ENCODE results near the gene CCDC6.

CCDC6 gene

GRCh38 chr10:59832506-59832905 lies 73.8 kb downstream of the CCDC6 start:
- peaks cover 33% of the 10 kb centered on the region for H3K4me1 Mint-ChIP-seq (ENCODE audit: low read depth)
- peaks cover 11% of the 10 kb centered on the region for H3K36me3 Mint-ChIP-seq
- H3K4me3 Mint-ChIP-seq: no peak overlapping the region
- no peaks in the 10 kb centered on the region for H3K9me3 Mint-ChIP-seq (ENCODE audit: low read depth)
- H3K27ac Mint-ChIP-seq: no peak overlapping the region
- no peaks in the 10 kb centered on the region for H3K27me3 Mint-ChIP-seq

GRCh38 chr10:59831658-59832503 lies 74.5 kb downstream of the CCDC6 start:
- Mint-ChIP-seq H3K9me3 (ENCODE audit: low read depth) (no peaks in the 10 kb centered on the region), H3K27me3 (no peaks in the 10 kb centered on the region), H3K27ac (no peak overlapping the region), H3K4me3 (no peak overlapping the region), H3K36me3 (peaks cover 11% of the 10 kb centered on the region), H3K4me1 (ENCODE audit: low read depth) (peaks cover 31% of the 10 kb centered on the region)

GRCh38 chr10:59830601-59831259 lies 75.6 kb downstream of the CCDC6 start:
- no peak overlapping the region for H3K4me3 Mint-ChIP-seq
- H3K9me3 Mint-ChIP-seq (ENCODE audit: low read depth): no peaks in the 10 kb centered on the region
- peaks cover 35% of the 10 kb centered on the region for H3K4me1 Mint-ChIP-seq (ENCODE audit: low read depth)
- H3K27ac Mint-ChIP-seq: no peak overlapping the region
- peaks cover 11% of the 10 kb centered on the region for H3K36me3 Mint-ChIP-seq
- H3K27me3 Mint-ChIP-seq: no peaks in the 10 kb centered on the region

- Mint-ChIP-seq H3K4me1 (ENCODE audit: low read depth) (peaks cover 29% of the 10 kb centered on the region), H3K4me3 (no peak overlapping the region), H3K27ac (no peak overlapping the region), H3K9me3 (ENCODE audit: low read depth) (peaks cover 4% of the 10 kb centered on the region), H3K36me3 (peaks cover 18% of the 10 kb centered on the region), H3K27me3 (no peaks in the 10 kb centered on the region)
Measured at GRCh38 chr10:59829601-59830000, 76.8 kb downstream of the CCDC6 start.

- Mint-ChIP-seq H3K27me3 (no peaks in the 10 kb centered on the region), H3K4me3 (no peak overlapping the region), H3K27ac (no peak overlapping the region), H3K36me3 (peaks cover 21% of the 10 kb centered on the region), H3K9me3 (ENCODE audit: low read depth) (peaks cover 4% of the 10 kb centered on the region), H3K4me1 (ENCODE audit: low read depth) (peaks cover 32% of the 10 kb centered on the region)
Measured at GRCh38 chr10:59829024-59829423, 77.3 kb downstream of the CCDC6 start.

GRCh38 chr10:59825932-59826331 lies 80.4 kb downstream of the CCDC6 start:
- H3K36me3 Mint-ChIP-seq: peaks cover 17% of the 10 kb centered on the region
- H3K27me3 Mint-ChIP-seq: no peaks in the 10 kb centered on the region
- H3K4me1 Mint-ChIP-seq (ENCODE audit: low read depth): peaks cover 35% of the 10 kb centered on the region
- peaks cover 4% of the 10 kb centered on the region for H3K9me3 Mint-ChIP-seq (ENCODE audit: low read depth)
- no peak overlapping the region for H3K4me3 Mint-ChIP-seq
- H3K27ac Mint-ChIP-seq: no peak overlapping the region

GRCh38 chr10:59823751-59824150 lies 82.6 kb downstream of the CCDC6 start:
- peaks cover 47% of the 10 kb centered on the region for H3K4me1 Mint-ChIP-seq (ENCODE audit: low read depth)
- H3K27ac Mint-ChIP-seq: no peak overlapping the region
- no peaks in the 10 kb centered on the region for H3K27me3 Mint-ChIP-seq
- H3K4me3 Mint-ChIP-seq: no peak overlapping the region
- H3K36me3 Mint-ChIP-seq: peaks cover 12% of the 10 kb centered on the region
- H3K9me3 Mint-ChIP-seq (ENCODE audit: low read depth): peaks cover 4% of the 10 kb centered on the region

GRCh38 chr10:59823111-59823510 lies 83.2 kb downstream of the CCDC6 start:
- Mint-ChIP-seq H3K9me3 (ENCODE audit: low read depth) (peaks cover 4% of the 10 kb centered on the region), H3K36me3 (peaks cover 12% of the 10 kb centered on the region), H3K27ac (no peak overlapping the region), H3K4me1 (ENCODE audit: low read depth) (peaks cover 47% of the 10 kb centered on the region), H3K4me3 (no peak overlapping the region), H3K27me3 (no peaks in the 10 kb centered on the region)

- Mint-ChIP-seq H3K27me3 (no peaks in the 10 kb centered on the region), H3K4me3 (no peak overlapping the region), H3K27ac (no peak overlapping the region), H3K9me3 (ENCODE audit: low read depth) (peaks cover 3% of the 10 kb centered on the region), H3K36me3 (peaks cover 22% of the 10 kb centered on the region), H3K4me1 (ENCODE audit: low read depth) (peaks cover 45% of the 10 kb centered on the region)
Measured at GRCh38 chr10:59820471-59820870, 85.9 kb downstream of the CCDC6 start.

GRCh38 chr10:59819683-59820082 lies 86.7 kb downstream of the CCDC6 start:
- H3K9me3 Mint-ChIP-seq (ENCODE audit: low read depth): no peaks in the 10 kb centered on the region
- no peak overlapping the region for H3K4me3 Mint-ChIP-seq
- H3K36me3 Mint-ChIP-seq: peaks cover 20% of the 10 kb centered on the region
- peak overlapping the region; percentile 47 for H3K27ac Mint-ChIP-seq
- no peaks in the 10 kb centered on the region for H3K27me3 Mint-ChIP-seq
- peaks cover 40% of the 10 kb centered on the region for H3K4me1 Mint-ChIP-seq (ENCODE audit: low read depth)

- Mint-ChIP-seq H3K27me3 (no peaks in the 10 kb centered on the region), H3K4me1 (ENCODE audit: low read depth) (peaks cover 38% of the 10 kb centered on the region), H3K36me3 (peaks cover 19% of the 10 kb centered on the region)
Measured at GRCh38 chr10:59819265-59819664, 87.1 kb downstream of the CCDC6 start.

GRCh38 chr10:59817773-59818172 lies 88.6 kb downstream of the CCDC6 start:
- Mint-ChIP-seq H3K36me3 (peaks cover 17% of the 10 kb centered on the region), H3K27ac (no peak overlapping the region), H3K4me1 (ENCODE audit: low read depth) (peaks cover 36% of the 10 kb centered on the region), H3K9me3 (ENCODE audit: low read depth) (no peaks in the 10 kb centered on the region), H3K4me3 (no peak overlapping the region), H3K27me3 (no peaks in the 10 kb centered on the region)

More at GRCh38 chr10:59819265-59819664, 87.1 kb downstream of the CCDC6 start:
- H3K4me3 Mint-ChIP-seq: no peak overlapping the region
- H3K9me3 Mint-ChIP-seq (ENCODE audit: low read depth): no peaks in the 10 kb centered on the region
- no peak overlapping the region for H3K27ac Mint-ChIP-seq

- no peak overlapping the region for H3K27ac Mint-ChIP-seq
- peaks cover 29% of the 10 kb centered on the region for H3K36me3 Mint-ChIP-seq
- H3K4me3 Mint-ChIP-seq: no peak overlapping the region
- no peaks in the 10 kb centered on the region for H3K9me3 Mint-ChIP-seq (ENCODE audit: low read depth)
- H3K27me3 Mint-ChIP-seq: no peaks in the 10 kb centered on the region
- peaks cover 15% of the 10 kb centered on the region for H3K4me1 Mint-ChIP-seq (ENCODE audit: low read depth)
Measured at GRCh38 chr10:59814878-59815277, 91.5 kb downstream of the CCDC6 start.

- Mint-ChIP-seq H3K27ac (no peak overlapping the region), H3K36me3 (peaks cover 25% of the 10 kb centered on the region), H3K4me3 (no peak overlapping the region), H3K9me3 (ENCODE audit: low read depth) (no peaks in the 10 kb centered on the region), H3K27me3 (no peaks in the 10 kb centered on the region), H3K4me1 (ENCODE audit: low read depth) (no peaks in the 10 kb centered on the region)
Measured at GRCh38 chr10:59812519-59813122, 93.7 kb downstream of the CCDC6 start.

GRCh38 chr10:59809644-59809974 lies 96.7 kb downstream of the CCDC6 start:
- Mint-ChIP-seq H3K36me3 (peaks cover 24% of the 10 kb centered on the region), H3K4me3 (no peak overlapping the region), H3K9me3 (ENCODE audit: low read depth) (no peaks in the 10 kb centered on the region), H3K4me1 (ENCODE audit: low read depth) (no peaks in the 10 kb centered on the region), H3K27ac (no peak overlapping the region), H3K27me3 (no peaks in the 10 kb centered on the region)

All from activated naive CD8-positive, alpha-beta T cell (primary cell).